GM23248 (cell line): ENCODE data around the gene SCD5.

Source experiments
- EZH2 ChIP-seq: fragments of 200-600 bp; sonication (generic); IDR thresholded peaks from 2 replicates; pipeline ENCODE4 v1.6.1; 2018; ENCODE audit warnings: antibody characterized with exemption, mild to moderate bottlenecking; ENCODE audit not compliant: insufficient read depth, poor library complexity, severe bottlenecking
- EZH2phosphoT487 ChIP-seq: fragments of 200-600 bp; sonication (generic); IDR thresholded peaks from 2 replicates; pipeline ENCODE4 v1.6.1; 2018; ENCODE audit warnings: antibody characterized with exemption, moderate library complexity, mild to moderate bottlenecking, low read depth; ENCODE audit not compliant: insufficient read depth

DNA sequence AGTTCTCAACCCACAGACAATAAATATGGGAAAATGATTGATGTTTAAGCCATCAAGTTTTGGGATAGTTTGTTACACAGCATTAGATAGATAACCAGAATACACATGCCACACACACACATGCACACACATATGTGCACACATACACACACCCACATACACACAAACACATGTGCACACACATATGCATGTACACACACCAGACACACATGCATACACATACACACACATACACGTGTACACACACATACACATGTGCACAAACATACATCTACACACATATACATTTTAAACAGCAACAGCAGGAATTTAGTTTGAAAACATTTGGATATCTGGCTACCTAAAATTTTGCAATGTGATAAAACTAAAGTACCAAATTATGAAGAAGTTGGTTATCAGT, 194.1 kb downstream of the SCD5 start:
- TF ChIP-seq EZH2phosphoT487 (no peak), EZH2 (no peak)
